CD4-positive, alpha-beta T cell treated with Interleukin-15 for 4 hours (primary cell): ENCODE data around the gene GLA.

Source experiments
- DNase-seq: peaks from one replicate; pipeline ENCODE4 v3.0.0-alpha.2; 2020; ENCODE audit warnings: low spot score

GLA gene

GRCh38 chrX:101397779-101398178 is 9.9 kb downstream of the GLA start:
- DNase-seq = no peak

- DNase-seq = no peak
Measured at GRCh38 chrX:101395789-101396188, 11.9 kb downstream of the GLA start.

GRCh38 chrX:101394372-101394771 is 13.4 kb downstream of the GLA start:
- no peak for DNase-seq

GRCh38 chrX:101393530-101394305 is 14.0 kb downstream of the GLA start:
- no peak for DNase-seq

GRCh38 chrX:101391831-101392230 is 15.9 kb downstream of the GLA start:
- no peak for DNase-seq

GRCh38 chrX:101390664-101391525 is 16.8 kb downstream of the GLA start, which contains the start of gene RPL36A:
Gene RPL36A (plus strand): TSS chrX:101391011. CDS start chrX:101391044, 33 bp downstream.
- peak; percentile 82 for DNase-seq

GRCh38 chrX:101388604-101389003 is 19.1 kb downstream of the GLA start:
- DNase-seq = no peak

- no peak for DNase-seq
Measured at GRCh38 chrX:101386542-101386885, 21.2 kb downstream of the GLA start.

- no peak for DNase-seq
Measured at GRCh38 chrX:101385795-101386541, 21.8 kb downstream of the GLA start, which contains the start of gene BTK. Gene BTK (minus strand): TSS chrX:101386191. CDS start chrX:101375284, 10,907 bp downstream.

GRCh38 chrX:101385026-101385684 is 22.6 kb downstream of the GLA start:
- no peak for DNase-seq

- DNase-seq = no peak
Measured at GRCh38 chrX:101383679-101384205, 24.0 kb downstream of the GLA start.

- DNase-seq = no peak
Measured at GRCh38 chrX:101377547-101377946, 30.2 kb downstream of the GLA start.

- DNase-seq = no peak
Measured at GRCh38 chrX:101370888-101371504, 36.7 kb downstream of the GLA start.

GRCh38 chrX:101369687-101370086 is 38.0 kb downstream of the GLA start:
- DNase-seq = no peak

- no peak for DNase-seq
Measured at GRCh38 chrX:101368800-101369199, 38.9 kb downstream of the GLA start.

- DNase-seq = no peak
Measured at GRCh38 chrX:101365301-101365795, 42.4 kb downstream of the GLA start.

- DNase-seq = no peak
Measured at GRCh38 chrX:101362757-101363156, 45.0 kb downstream of the GLA start.

GRCh38 chrX:101362116-101362515 is 45.6 kb downstream of the GLA start:
- DNase-seq = no peak

GRCh38 chrX:101360390-101360789 is 47.3 kb downstream of the GLA start:
- no peak for DNase-seq

- no peak for DNase-seq
Measured at GRCh38 chrX:101359966-101360365, 47.8 kb downstream of the GLA start.
